Astrocyte of the cerebellum (primary cell): ENCODE measurements around the gene TOM1L2.

ENCODE experiments used
- DNase-seq: peaks from one replicate; pipeline ENCODE4 v3.0.0-alpha.2; 2011; ENCODE audit warnings: low read depth
- H3K4me3 ChIP-seq: 2 replicates; pipeline ENCODE4 v1.5.1; 2011; ENCODE audit warnings: mild to moderate bottlenecking, low read depth, low read length, moderate library complexity
- in situ Hi-C: cut with HindIII; loops from 2 replicates; pipeline ENCODE4 v1.10.0; 2017; ENCODE audit warnings: low sequenced_read_pairs
- TF ChIP-seq, protein P1 (sequence below): IDR thresholded peaks from 2 replicates; pipeline ENCODE4 v1.5.1; 2012; ENCODE audit warnings: low read length, low read depth, moderate library complexity, mild to moderate bottlenecking; ENCODE audit errors: missing control alignments

The TOM1L2 gene

DNA sequence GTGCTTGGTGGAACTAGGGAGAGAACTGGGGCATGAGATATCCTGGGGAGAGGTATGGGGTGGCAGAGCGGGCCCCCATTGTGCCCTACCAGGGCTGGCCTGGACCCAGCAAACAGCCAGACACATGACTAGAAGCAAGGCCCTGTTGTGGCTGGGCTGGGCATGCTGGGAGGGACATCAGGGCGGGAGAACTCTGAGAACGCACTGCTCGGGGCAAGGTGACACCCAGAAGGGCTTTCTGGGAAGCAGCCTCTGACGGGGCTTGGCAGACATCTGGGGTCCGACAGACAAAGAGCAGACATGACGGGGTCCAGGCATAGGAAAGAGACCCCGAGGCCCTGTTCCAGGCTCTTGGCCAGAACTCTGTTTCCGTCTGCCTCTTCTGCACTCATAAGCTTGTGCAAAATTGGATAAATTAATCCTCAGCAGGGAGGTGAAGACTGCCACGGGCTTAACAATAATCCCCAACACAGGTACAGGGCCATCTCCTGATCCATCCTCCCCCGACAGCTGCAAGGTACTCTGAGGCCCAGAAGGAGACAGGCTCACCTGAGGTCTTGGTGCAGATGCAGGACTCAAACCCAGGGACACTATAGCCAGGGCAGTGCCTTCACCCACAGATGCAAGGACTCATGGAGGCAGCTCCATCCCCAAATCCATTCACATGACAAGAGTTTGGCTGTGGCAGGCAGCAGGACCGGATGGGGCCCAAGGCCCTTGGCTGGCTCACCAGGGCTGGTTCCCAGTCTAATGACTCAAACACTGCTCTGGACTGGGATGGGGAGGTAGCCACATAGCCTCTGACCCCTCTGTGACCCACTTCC is 140.8 kb downstream of the TOM1L2 start:
- in situ Hi-C loops: no loop called here
- H3K4me3 ChIP-seq: no peak overlapping the region
- no peak for DNase-seq
- TF ChIP-seq, protein P1, sequence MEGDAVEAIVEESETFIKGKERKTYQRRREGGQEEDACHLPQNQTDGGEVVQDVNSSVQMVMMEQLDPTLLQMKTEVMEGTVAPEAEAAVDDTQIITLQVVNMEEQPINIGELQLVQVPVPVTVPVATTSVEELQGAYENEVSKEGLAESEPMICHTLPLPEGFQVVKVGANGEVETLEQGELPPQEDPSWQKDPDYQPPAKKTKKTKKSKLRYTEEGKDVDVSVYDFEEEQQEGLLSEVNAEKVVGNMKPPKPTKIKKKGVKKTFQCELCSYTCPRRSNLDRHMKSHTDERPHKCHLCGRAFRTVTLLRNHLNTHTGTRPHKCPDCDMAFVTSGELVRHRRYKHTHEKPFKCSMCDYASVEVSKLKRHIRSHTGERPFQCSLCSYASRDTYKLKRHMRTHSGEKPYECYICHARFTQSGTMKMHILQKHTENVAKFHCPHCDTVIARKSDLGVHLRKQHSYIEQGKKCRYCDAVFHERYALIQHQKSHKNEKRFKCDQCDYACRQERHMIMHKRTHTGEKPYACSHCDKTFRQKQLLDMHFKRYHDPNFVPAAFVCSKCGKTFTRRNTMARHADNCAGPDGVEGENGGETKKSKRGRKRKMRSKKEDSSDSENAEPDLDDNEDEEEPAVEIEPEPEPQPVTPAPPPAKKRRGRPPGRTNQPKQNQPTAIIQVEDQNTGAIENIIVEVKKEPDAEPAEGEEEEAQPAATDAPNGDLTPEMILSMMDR: no peak

DNA sequence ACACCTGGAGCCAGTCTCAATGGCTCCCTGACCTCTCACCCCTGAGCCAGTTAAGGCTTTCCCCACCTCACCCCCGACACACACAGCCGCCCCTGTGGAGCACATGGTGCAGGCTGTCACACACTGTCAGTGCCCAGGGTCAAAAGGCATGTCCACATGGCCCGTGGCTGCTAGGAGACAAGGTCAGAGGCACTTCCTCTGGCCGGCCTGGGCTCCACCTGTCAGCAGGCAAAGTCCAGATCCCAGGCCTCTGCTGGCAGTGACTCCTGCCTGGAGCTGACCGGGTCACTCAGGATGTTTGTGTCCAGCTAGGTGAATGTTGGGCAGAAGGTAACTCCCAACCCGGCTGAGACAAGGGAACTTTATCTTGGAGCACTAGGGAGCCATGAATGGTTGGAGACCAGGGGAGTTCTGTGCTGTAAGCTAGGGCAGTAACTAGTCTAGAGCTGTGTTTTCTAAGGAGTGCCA is 141.4 kb downstream of the TOM1L2 start:
- in situ Hi-C loops: no loop called here
- DNase-seq: no peak
- H3K4me3 ChIP-seq: no peak overlapping the region
- TF ChIP-seq, protein P1: no peak

DNA sequence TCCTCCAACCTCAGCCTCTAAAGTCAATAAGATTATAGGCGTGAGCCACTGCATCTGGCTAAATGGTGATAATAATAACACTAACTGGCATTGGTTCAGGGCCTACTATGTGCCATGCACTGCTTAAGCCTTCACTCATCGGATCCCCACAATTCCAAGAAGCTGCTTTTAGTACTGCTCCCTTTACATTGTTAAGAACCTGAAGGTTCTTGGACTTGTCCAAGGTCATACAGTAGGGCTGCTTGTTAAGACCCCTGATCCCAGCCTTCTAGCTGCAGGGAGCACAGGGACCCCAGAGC is 142.0 kb downstream of the TOM1L2 start:
- TF ChIP-seq, protein P1: no peak
- in situ Hi-C loops: no loop called here
- no peak overlapping the region for H3K4me3 ChIP-seq
- no peak for DNase-seq

DNA sequence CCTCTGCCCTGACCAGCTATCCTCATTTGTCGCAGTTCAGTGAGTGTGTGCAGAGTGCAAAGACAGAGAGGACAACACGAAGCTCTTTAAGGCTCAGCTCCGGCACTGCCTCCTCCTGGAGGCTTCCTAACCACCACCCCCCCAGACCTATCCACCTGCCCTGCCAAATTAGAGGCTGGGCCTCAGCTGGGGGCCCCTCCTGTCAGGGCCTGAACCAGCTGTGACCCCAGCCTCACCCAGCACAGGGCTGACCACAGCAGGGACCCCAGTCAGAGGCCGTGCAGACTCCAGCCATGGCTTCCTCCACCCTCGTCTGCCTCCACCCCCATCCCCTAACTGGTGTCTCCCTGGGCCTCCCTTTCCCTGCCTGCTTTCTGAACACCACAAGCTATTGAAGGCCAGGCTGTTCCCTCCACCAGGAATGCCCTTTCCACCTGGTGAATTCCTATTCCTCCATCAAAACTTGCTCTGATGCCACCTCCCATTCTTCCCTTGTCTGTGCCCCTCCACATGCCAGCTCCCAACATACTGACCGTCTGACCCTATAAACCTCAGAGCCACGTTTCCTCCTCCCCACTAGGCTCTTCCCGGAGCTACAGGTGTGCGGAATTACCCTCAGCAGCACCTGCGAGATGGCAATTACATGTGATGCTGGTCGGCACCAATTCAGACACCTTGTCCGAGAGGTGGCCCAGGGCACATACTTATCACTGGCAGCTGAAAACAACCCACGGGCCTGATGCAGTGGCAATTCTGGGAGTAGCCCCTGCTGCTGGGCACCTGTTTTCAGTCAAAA is 144.2 kb downstream of the TOM1L2 start:
- in situ Hi-C loops: no loop called here
- no peak overlapping the region for H3K4me3 ChIP-seq
- TF ChIP-seq, protein P1: no peak

DNA sequence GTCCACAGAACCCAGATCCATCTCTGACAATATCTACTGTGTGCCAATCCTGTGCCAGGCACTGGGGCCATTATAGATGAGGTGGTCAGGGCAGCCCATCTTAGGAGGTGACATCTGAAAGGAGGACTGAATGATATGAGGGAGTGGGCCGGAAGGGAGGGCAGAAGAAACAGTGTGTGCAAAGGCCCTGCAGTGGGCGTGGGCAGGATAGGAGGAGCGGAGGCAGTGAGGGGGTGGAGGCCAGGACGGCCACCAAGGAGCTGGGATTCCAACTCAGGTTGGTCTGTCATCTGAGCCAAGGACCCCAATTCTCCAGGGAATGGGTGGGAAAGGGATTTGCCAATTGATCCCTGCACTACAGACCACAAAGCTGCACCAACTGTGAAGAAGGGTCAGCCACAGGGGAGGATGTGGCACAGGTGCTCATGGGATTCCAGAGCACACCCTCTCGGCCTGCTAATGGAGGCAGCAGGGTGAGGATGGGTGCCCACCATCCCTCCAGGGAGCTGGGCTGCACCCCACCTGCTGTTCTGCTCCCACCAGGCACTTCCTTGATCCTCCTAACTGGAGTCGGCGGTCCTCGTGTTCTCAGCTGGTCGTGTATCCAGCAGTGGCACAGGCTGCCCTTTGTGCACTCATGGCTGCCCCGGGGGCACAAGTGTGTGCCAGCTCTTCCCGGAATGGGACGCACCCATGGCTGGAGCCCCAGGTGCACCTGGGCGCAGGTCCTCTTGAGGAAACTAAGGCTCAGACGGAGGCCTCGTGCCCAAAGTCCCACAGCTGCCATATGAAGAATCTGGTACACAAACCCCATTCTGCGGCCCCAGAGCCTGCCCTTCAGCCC is 145.0 kb downstream of the TOM1L2 start:
- in situ Hi-C loops: no loop called here
- TF ChIP-seq, protein P1: no peak
- no peak overlapping the region for H3K4me3 ChIP-seq
- no peak for DNase-seq

More for the DNA sequence above, 144.2 kb downstream of the TOM1L2 start:
- no peak for DNase-seq

DNA sequence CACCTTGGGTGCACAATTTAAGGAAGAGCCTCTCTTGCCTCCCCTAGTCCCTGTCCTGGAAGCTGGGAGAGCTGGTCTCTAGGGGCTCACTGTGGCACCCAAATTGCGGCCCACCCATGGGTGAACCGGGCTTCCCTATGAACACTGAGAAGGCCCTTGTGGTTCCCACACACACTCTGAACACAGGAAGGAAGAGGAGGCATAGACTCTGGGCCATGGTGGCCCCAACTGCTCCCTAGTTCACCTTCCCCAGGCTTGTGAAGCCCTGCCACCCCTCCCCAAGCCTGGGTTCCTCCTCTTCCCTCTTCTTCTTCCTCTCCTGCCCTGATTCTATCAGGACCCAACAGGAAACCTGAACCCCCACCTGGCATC is 145.9 kb downstream of the TOM1L2 start:
- H3K4me3 ChIP-seq: no peak overlapping the region
- TF ChIP-seq, protein P1: no peak

More for the DNA sequence above, 145.9 kb downstream of the TOM1L2 start:
- no peak for DNase-seq
- in situ Hi-C loops: no loop called here
